ENCODE data around the gene CDH13.

CDH13 gene

GRCh38 chr16:83270640-83271039 is 643.9 kb downstream of the CDH13 start:
- no peak for DNase-seq

- no peak for DNase-seq
These were observed 644.4 kb downstream of the CDH13 start for GRCh38 chr16:83271123-83271522.

GRCh38 chr16:83271970-83272575 is 645.3 kb downstream of the CDH13 start:
- no peak for DNase-seq

DNA sequence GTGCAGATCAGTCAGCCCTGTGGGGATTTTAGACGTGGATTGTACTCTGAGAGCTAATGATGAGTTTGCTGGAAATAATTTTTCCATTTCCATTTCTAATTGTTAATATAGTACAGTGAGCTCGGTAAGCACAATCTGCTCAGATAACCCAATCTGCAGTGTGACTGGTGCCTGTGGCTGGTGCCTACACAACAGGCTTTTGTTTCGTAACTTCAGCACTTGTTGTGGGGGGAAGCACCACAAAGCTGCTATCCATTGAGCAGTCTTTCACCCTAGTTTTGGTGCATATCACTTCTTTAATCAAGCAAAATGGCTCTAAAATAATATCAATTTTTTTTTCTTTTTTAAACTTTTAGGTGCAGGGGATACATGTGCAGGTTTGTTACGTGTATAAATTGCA is 646.1 kb downstream of the CDH13 start:
- no peak for DNase-seq

GRCh38 chr16:83273504-83274173 is 646.9 kb downstream of the CDH13 start:
- no peak for DNase-seq

- no peak for DNase-seq
These were observed 652.5 kb downstream of the CDH13 start for GRCh38 chr16:83279251-83279650.

DNA sequence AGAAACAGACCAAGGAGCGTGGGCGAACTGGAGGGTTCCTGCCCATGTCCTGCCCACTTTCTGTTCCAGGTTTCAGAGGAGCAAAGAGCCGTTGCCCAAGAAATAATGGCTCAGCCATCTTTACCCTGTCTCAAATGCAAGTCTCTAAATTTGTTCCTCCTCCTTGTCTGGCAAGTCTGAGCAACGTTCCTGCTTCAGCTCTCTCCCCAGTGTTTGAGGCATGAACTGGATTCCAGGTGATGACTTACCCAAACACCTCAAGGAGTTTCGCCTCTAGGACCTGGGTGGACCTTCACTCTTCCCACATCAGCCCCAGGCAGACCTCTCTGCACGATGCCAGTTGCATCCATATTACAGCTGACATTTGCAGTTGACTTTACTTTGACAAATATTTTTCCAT is 659.2 kb downstream of the CDH13 start:
- DNase-seq: no peak

DNA sequence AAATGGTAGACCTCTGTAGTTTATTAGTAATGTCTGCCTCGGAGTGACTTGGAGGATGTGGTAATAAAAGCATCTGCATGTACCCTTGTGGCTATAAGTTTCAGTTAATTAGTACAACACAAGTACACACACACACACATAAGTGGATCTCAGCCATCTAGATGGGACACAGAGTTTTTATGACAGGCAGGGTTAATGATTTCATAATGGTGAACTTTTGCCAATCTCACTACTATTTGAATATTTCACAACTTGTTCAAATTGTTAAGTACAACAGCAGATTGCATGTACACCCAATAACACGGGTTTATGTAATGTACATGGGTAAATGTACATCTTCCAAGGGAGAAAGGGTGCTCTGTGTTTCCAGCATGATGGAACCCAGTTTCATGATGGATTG is 669.7 kb downstream of the CDH13 start:
- DNase-seq: no peak

DNA sequence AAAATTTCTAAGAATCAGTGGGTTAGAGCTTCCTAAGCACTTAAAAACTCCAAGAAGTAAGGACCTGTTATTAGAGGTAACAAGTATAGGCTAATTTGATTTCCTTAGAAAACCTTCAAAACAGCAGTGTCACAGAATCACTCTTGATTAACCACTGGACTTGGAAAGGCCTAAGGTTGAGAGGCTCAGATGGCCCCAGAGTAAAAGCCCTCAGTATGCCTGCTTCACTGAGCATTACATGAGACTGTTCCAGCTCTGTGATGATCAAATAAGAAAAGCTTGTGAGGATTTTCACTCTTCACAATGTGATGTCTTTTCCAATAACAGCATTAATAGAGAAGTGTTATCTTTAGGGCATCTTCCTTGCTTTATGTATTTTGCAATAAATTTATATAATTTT is 671.8 kb downstream of the CDH13 start:
- no peak for DNase-seq

- no peak for DNase-seq
These were observed 673.6 kb downstream of the CDH13 start for GRCh38 chr16:83300326-83300725.

GRCh38 chr16:83301971-83302370 is 675.2 kb downstream of the CDH13 start:
- DNase-seq: no peak

- DNase-seq: no peak
These were observed 676.1 kb downstream of the CDH13 start for GRCh38 chr16:83302853-83303252.

GRCh38 chr16:83305092-83305491 is 678.3 kb downstream of the CDH13 start:
- no peak for DNase-seq

GRCh38 chr16:83306961-83307593 is 680.3 kb downstream of the CDH13 start:
- DNase-seq: no peak

DNA sequence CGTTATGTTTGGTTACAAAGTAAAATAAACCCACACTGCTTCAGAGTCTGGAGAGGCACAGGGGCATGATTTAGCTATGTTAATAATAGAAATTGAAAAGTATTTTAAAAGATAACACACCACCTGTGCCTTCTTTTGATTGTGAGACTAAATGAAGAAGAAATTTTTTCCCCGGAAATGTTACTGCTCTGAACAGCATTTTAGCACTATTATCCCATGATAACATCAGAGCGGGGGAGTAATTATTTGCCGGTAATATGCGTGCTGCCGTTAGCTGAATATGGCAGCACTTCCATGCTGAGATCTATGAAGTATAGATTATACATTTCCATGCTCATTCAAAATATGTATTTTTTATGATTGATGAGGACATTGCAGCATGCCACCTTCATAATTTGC is 680.8 kb downstream of the CDH13 start:
- no peak for DNase-seq

DNA sequence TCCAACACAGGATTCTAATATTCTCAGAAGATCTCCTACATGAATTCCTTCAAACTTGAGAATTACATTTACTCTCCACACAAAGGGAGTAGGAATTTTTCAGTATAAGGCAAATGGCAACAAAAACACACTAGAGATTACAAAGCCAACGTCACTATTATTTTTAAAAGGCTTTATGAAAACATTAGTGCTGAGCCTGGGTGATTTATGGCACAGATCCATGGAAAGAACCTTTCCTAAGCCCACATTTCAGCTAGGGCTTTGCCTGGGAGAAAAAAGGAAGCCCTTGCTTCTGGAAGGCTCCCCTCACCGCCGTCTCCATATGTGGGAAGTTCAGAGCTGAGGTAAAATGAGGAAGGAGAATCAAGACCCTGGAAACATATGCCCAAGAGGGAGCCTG is 681.6 kb downstream of the CDH13 start:
- DNase-seq: no peak

DNA sequence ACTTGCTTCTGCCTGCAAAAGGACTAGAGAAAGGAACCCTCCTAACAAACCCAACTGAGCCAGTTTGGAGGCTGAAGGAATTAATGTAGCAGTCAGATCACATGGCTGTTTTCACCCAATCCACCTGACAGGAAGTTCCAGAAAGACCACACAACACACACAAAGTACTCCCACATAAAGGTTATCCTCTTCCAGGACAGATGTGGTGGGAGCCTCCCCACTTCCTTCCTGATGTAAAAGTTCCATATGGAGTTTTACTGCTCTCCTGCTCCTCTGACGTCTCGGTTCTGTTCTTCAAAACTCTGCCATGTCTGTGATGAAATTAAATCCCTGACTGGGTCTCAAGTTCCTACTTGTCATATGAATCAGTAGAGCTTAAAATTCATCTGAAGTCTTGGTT is 684.0 kb downstream of the CDH13 start:
- no peak for DNase-seq

DNA sequence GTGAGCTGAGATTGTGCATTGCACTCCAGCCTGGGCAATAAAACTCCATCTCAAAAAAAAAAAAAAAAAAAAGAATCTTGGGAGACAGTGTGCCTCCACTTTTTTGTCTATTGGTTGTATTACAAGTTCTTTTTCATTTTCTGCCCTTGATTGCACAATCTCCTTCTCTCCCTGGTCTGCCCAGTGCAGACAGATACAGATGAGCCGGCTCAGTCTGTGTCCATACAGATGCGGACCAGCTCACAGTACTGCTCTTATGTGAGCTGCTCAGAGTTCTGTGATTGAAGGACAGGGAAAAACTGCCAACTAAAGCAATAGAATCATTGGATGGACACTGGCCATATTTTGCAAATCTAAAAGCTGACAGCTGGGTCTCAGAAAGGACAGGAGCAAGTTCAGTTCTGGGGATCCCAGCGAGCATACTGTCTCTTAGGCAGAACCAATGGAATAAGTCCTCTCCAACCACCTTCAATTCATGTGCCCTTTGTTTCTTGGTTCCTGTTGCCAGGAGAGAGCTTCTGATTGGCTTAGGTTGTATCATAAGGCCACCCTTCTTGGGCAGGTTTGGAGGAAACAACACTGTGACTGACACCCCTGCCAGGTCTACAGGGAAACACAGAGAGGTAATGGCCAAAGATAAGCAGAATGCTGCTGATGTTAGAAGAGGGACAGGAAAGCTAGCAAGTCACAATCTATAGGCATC is 685.4 kb downstream of the CDH13 start:
- DNase-seq: no peak

- no peak for DNase-seq
These were observed 686.0 kb downstream of the CDH13 start for GRCh38 chr16:83312718-83313245.

DNA sequence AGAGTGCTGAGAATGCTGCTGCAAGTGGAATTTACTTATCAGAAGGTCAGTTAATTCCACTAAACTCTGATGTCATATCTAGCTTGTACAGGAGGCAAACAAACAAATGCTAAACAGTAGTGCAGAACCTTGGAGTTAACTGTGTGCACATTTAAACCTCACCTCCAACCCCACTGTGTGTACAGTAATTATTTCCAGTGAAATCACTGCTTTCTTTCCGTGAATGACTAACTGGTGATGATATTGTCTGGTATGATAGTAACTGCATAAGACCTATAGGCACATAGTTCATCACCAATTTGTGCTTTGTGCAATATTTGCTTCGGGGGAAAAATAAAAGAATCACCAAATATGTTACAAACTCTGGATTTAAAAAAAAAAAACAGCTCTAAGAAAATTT is 688.5 kb downstream of the CDH13 start:
- no peak for DNase-seq

DNA sequence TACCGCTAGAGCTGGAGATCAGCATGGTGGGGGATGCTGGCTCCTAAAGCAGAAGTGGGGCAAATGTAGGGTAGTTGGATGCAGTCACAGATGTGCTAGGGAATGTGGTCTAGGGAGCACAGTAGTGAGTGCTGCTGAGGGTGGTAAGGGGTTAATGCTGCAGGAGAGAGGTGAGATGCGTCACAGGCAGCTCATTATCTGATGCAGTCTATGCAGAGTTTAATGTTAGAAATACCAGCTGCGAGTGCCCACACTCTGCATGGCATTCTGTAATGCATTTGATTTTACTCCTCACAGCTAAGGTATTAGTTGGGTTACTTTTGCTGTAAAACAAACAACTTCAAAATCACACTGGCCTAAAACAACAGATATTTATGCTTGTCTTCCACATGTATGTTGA is 689.7 kb downstream of the CDH13 start:
- no peak for DNase-seq

DNA sequence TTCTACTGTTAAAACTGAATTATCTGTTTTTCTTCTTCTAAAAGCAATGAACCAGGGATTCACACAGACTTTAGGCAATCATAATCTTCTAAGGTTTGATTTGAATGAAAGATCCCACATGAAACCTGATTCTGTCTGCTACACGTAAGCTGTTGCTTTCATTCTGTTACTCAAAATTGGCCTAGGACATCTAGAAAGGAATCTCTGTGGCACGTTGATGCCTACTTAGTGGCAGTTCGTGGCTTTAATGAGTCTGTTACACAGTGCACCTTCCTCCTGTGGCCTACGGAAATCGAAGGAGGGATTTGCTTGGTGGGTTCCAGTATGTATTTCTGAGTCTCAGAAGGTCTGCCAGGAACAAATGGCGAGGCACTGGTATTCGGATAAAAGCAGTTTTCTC is 691.6 kb downstream of the CDH13 start:
- DNase-seq: no peak

GRCh38 chr16:83328936-83329335 is 702.2 kb downstream of the CDH13 start:
- no peak for DNase-seq

DNA sequence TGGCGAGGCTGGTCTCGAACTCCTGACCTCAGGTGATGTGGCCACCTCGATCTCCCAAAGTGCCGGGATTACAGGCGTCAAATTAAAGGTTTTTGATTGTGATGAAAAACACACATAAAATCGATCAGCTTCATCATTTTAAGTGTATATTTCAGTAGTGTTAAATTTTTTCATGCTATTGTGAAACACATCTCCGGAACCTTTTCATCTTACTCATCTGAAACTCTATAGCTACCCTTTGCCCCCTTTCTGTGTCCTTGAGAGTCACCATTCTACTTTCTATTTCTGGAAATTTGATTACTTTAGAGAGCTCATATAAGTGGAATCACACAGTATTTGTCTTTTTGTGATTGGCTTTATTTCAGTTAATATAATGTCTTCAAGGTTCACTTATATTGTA is 702.7 kb downstream of the CDH13 start:
- DNase-seq: no peak
